DOHH2 (cell line): Measurements from ENCODE around the gene DTX3L.

Experiments used
- H3F3A ChIP-seq: fragments of 200-600 bp; sonication (generic), shearing (Covaris generic); 2 replicates; pipeline ENCODE4 v1.6.0; 2016; ENCODE audit warnings: antibody characterized with exemption, mild to moderate bottlenecking; ENCODE audit not compliant: control insufficient read depth, insufficient read depth
- H3K27ac ChIP-seq: fragments of 200-600 bp; sonication (generic); 2 replicates; pipeline ENCODE4 v1.5.1; 2014; ENCODE audit warnings: low read depth, mild to moderate bottlenecking, low read length, moderate library complexity
- H3K27me3 ChIP-seq: fragments of 200-600 bp; sonication (generic); 2 replicates; pipeline ENCODE4 v1.6.1; 2014; ENCODE audit warnings: mild to moderate bottlenecking, low read length, mixed read lengths; ENCODE audit not compliant: control insufficient read depth
- H3K36me3 ChIP-seq: fragments of 200-600 bp; sonication (generic); 2 replicates; pipeline ENCODE4 v1.6.1; 2014; ENCODE audit warnings: mild to moderate bottlenecking, low read length, moderate library complexity, mixed read lengths; ENCODE audit not compliant: control insufficient read depth
- H3K4me1 ChIP-seq: fragments of 200-600 bp; sonication (generic); 2 replicates; pipeline ENCODE4 v1.6.1; 2014; ENCODE audit warnings: mild to moderate bottlenecking, low read length, mixed read lengths; ENCODE audit not compliant: control insufficient read depth
- H3K4me2 ChIP-seq: fragments of 200-600 bp; sonication (generic); 2 replicates; pipeline ENCODE4 v1.6.0; 2014; ENCODE audit warnings: mild to moderate bottlenecking, low read length, moderate library complexity
- H3K4me3 ChIP-seq: fragments of 200-600 bp; sonication (generic); 2 replicates; pipeline ENCODE4 v1.5.1; 2014; ENCODE audit warnings: mild to moderate bottlenecking, low read length, mixed read lengths
- H3K79me2 ChIP-seq: fragments of 200-600 bp; sonication (generic); 2 replicates; pipeline ENCODE4 v1.6.1; 2014; ENCODE audit warnings: mild to moderate bottlenecking, low read length, mixed read lengths; ENCODE audit not compliant: control insufficient read depth
- H3K9me2 ChIP-seq: fragments of 200-600 bp; sonication (generic); replicated peaks from 2 replicates; pipeline ENCODE4 v1.6.1; 2014; ENCODE audit warnings: mild to moderate bottlenecking, low read length, mixed read lengths; ENCODE audit not compliant: control insufficient read depth
- H3K9me3 ChIP-seq: fragments of 200-600 bp; sonication (generic); 2 replicates; pipeline ENCODE4 v1.6.1; 2014; ENCODE audit warnings: antibody characterized with exemption, low read length, mixed read lengths; ENCODE audit not compliant: control insufficient read depth, insufficient read depth
- H4K20me1 ChIP-seq: fragments of 200-600 bp; sonication (generic); 2 replicates; pipeline ENCODE4 v1.6.0; 2014; ENCODE audit warnings: low read depth, mild to moderate bottlenecking, antibody characterized with exemption, low read length, moderate library complexity; ENCODE audit not compliant: control insufficient read depth, insufficient read depth
- CTCF ChIP-seq: fragments of 200-600 bp; sonication (generic); IDR thresholded peaks from one replicate; pipeline ENCODE4 v1.5.1; 2014; ENCODE audit warnings: antibody characterized with exemption, mild to moderate bottlenecking, low read depth, low read length; ENCODE audit not compliant: poor library complexity, severe bottlenecking
- EZH2phosphoT487 ChIP-seq: fragments of 200-600 bp; sonication (generic); IDR thresholded peaks from 2 replicates; pipeline ENCODE4 v1.6.1; 2017; ENCODE audit warnings: borderline replicate concordance, mild to moderate bottlenecking, antibody characterized with exemption, low read length, moderate library complexity, mixed read lengths

The DTX3L gene

GRCh38 chr3:122516846-122517360 is 47.2 kb upstream of the DTX3L start:
- Histone ChIP-seq H3K36me3 (peaks cover 10% of the 10 kb centered on the region), H3K4me3 (no peak overlapping the region), H3F3A (0 out of 2 replicates have a peak, but pooled peaks cover 3% of the 10 kb centered on the region), H3K4me1 (peaks cover 17% of the 10 kb centered on the region), H3K9me3 (no peaks in the 10 kb centered on the region), H3K9me2 (no peaks in the 10 kb centered on the region), H3K4me2 (no peak overlapping the region), H3K27me3 (no peaks in the 10 kb centered on the region), H3K79me2 (peaks cover 28% of the 10 kb centered on the region), H3K27ac (no peak overlapping the region), H4K20me1 (peaks cover 13% of the 10 kb centered on the region; the same call in 1 of the 2 replicates)
- no peak for TF ChIP-seq EZH2phosphoT487
- TF ChIP-seq CTCF = no peak

- Histone ChIP-seq H3K79me2 (peaks cover under 1% of the 10 kb centered on the region; the same call in 1 of the 2 replicates), H3K4me1 (peaks cover 5% of the 10 kb centered on the region), H3K9me2 (no peaks in the 10 kb centered on the region), H3K4me3 (no peak overlapping the region), H3F3A (no peaks in the 10 kb centered on the region), H3K27ac (no peak overlapping the region), H3K36me3 (no peaks in the 10 kb centered on the region), H3K9me3 (no peaks in the 10 kb centered on the region), H4K20me1 (no peaks in the 10 kb centered on the region), H3K4me2 (no peak overlapping the region), H3K27me3 (no peaks in the 10 kb centered on the region)
- no peak for TF ChIP-seq EZH2phosphoT487
- no peak for TF ChIP-seq CTCF
Measured at GRCh38 chr3:122519693-122520092, 44.4 kb upstream of the DTX3L start.

- TF ChIP-seq EZH2phosphoT487 = no peak
- no peak for TF ChIP-seq CTCF
- Histone ChIP-seq H3K4me1 (no peaks in the 10 kb centered on the region), H3K9me3 (no peaks in the 10 kb centered on the region), H4K20me1 (no peaks in the 10 kb centered on the region), H3K36me3 (no peaks in the 10 kb centered on the region), H3K4me3 (no peak overlapping the region), H3F3A (no peaks in the 10 kb centered on the region), H3K79me2 (no peaks in the 10 kb centered on the region), H3K27ac (no peak overlapping the region), H3K27me3 (no peaks in the 10 kb centered on the region), H3K4me2 (no peak overlapping the region), H3K9me2 (no peaks in the 10 kb centered on the region)
Measured at GRCh38 chr3:122520861-122521260, 43.3 kb upstream of the DTX3L start.

DNA sequence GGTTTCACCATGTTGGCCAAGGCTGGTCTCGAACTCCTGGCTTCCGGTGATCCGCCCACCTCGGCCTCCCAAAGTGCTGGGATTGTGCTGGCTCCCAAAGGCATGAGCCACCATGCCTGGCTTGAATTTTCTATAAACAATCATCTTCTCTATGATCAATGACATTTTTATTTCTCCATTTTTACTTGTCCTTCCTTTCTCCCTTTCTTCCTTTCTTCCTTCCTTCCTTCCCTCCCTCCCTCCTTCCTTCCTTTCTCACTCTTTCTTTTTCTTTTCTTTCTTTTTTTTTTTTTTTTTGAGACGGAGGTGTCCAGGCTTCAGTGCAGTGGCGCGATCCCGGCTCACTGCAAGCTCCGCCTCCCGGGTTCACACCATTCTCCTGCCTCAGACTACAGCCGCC is 40.8 kb upstream of the DTX3L start:
- H3F3A ChIP-seq = no peaks in the 10 kb centered on the region
- no peaks in the 10 kb centered on the region for H3K36me3 ChIP-seq
- no peak overlapping the region for H3K4me3 ChIP-seq
- H3K27ac ChIP-seq = no peak overlapping the region
- no peaks in the 10 kb centered on the region for H3K79me2 ChIP-seq
- H3K4me2 ChIP-seq = no peak overlapping the region
- no peaks in the 10 kb centered on the region for H3K9me2 ChIP-seq
- no peaks in the 10 kb centered on the region for H3K4me1 ChIP-seq
- no peaks in the 10 kb centered on the region for H3K9me3 ChIP-seq
- no peaks in the 10 kb centered on the region for H4K20me1 ChIP-seq
- TF ChIP-seq CTCF = no peak
- H3K27me3 ChIP-seq = 0 out of 2 replicates have a peak, but pooled peaks cover 3% of the 10 kb centered on the region
